B cell (primary cell): ENCODE data around the gene KDELR1. TPM values are rescaled to one million over a fixed set of nuclear protein-coding genes. Genes with fewer than 3 reads are reported as not detected.

Experiments used
- ATAC-seq: fragments of 200-7000 bp; cut with Tn5 transposase; one replicate; pipeline ENCODE4 v1.10.0; 2021; ENCODE audit warnings: low read depth, mild to moderate bottlenecking, moderate number of reproducible peaks, moderate library complexity
- CTCF ChIA-PET: fragments of 350-600 bp; sonication (Branson Sonifier 250); formaldehyde crosslinking; loops from one replicate; lab custom pipeline; 2021; ENCODE audit warnings: antibody characterized with exemption, inconsistent platforms; lab: Charles Lee
- POLR2A ChIA-PET: fragments of 350-600 bp; sonication (Branson Sonifier 250); formaldehyde crosslinking; loops from one replicate; lab custom pipeline; 2021; ENCODE audit warnings: antibody characterized with exemption; lab: Charles Lee
- DNase-seq: peaks from one replicate; pipeline ENCODE4 v3.0.0; 2013
- H2AFZ ChIP-seq: 2 replicates; pipeline ENCODE4 v1.6.1; 2012; ENCODE audit warnings: mild to moderate bottlenecking, low read depth, low read length; ENCODE audit not compliant: insufficient read depth, poor library complexity, severe bottlenecking
- H3K27ac ChIP-seq, 2 donors: 1 replicate in 1 of 2; 2 replicates in 1 of 2; pipeline ENCODE4 v1.5.1; 2012 to 2013; ENCODE audit warnings: low read length in 2 of 2, mild to moderate bottlenecking in 2 of 2, moderate library complexity in 1 of 2
- H3K27me3 ChIP-seq, 4 experiments: fragments of 200-600 bp in 1 of 4; sonication (generic) in 1 of 4; replicated peaks in 1 of 4; 1 replicate in 2 of 4; 2 replicates in 2 of 4; pipeline versions ENCODE4 v1.6.1 to v1.7.0; 2013 to 2016; ENCODE audit warnings: low read length in 3 of 4, mild to moderate bottlenecking in 2 of 4, mixed read lengths in 1 of 4, moderate library complexity in 1 of 4; ENCODE audit not compliant: insufficient read depth in 4 of 4, control insufficient read depth in 3 of 4; ENCODE audit errors: control extremely low read depth in 1 of 4
- H3K36me3 ChIP-seq, 2 experiments: replicated peaks in 1 of 2; 1 replicate in 1 of 2; 2 replicates in 1 of 2; pipeline versions ENCODE4 v1.6.1 to v1.7.1; 2013; ENCODE audit warnings: low read length in 1 of 2; ENCODE audit not compliant: insufficient read depth in 2 of 2, control insufficient read depth in 1 of 2; ENCODE audit errors: control extremely low read depth in 1 of 2, extremely low read depth in 1 of 2
- H3K4me1 ChIP-seq, 2 donors: fragments of 200-600 bp in 1 of 2; sonication (generic) in 1 of 2; 1 replicate in 1 of 2; 2 replicates in 1 of 2; pipeline versions ENCODE4 v1.5.1 to v1.6.1; 2013 to 2017; ENCODE audit warnings: low read length in 2 of 2; ENCODE audit not compliant: control insufficient read depth in 2 of 2, insufficient read depth in 2 of 2
- H3K4me2 ChIP-seq: replicated peaks from 2 replicates; pipeline ENCODE3; 2012; ENCODE audit warnings: mild to moderate bottlenecking, low read depth, low read length; ENCODE audit not compliant: poor library complexity, severe bottlenecking
- H3K4me3 ChIP-seq, 5 experiments: fragments of 200-600 bp in 1 of 5; sonication (generic) in 1 of 5; 1 replicate in 3 of 5; 2 replicates in 2 of 5; pipeline versions ENCODE4 v1.5.1 to v1.7.0; 2011 to 2016; ENCODE audit warnings: low read length in 4 of 5, mild to moderate bottlenecking in 4 of 5, low read depth in 2 of 5, control low read depth in 1 of 5, moderate library complexity in 1 of 5; ENCODE audit not compliant: insufficient read depth in 1 of 5; ENCODE audit errors: control extremely low read depth in 1 of 5, extremely low read depth in 1 of 5
- H3K79me2 ChIP-seq: fragments of 200-600 bp; sonication (generic); one replicate; pipeline ENCODE4 v1.6.0; 2016; ENCODE audit warnings: low read length; ENCODE audit not compliant: control insufficient read depth, insufficient read depth
- H3K9ac ChIP-seq: fragments of 200-600 bp; sonication (generic); 2 replicates; pipeline ENCODE4 v1.6.1; 2017; ENCODE audit warnings: mild to moderate bottlenecking, low read length, moderate library complexity
- H3K9me3 ChIP-seq, 3 donors: one replicate each; pipeline versions ENCODE4 v1.6.1 to v1.7.1; 2013; ENCODE audit warnings: low read length in 2 of 3; ENCODE audit not compliant: control insufficient read depth in 2 of 3, insufficient read depth in 1 of 3; ENCODE audit errors: control extremely low read depth in 1 of 3
- H4K20me1 ChIP-seq: 2 replicates; pipeline ENCODE4 v1.6.0; 2012; ENCODE audit warnings: mild to moderate bottlenecking, low read length; ENCODE audit not compliant: insufficient read depth, control insufficient read depth, poor library complexity, severe bottlenecking
- H3K27ac Mint-ChIP-seq: one replicate; pipeline ENCODE4 v1.8.0; 2021; ENCODE audit warnings: mixed read lengths
- H3K27me3 Mint-ChIP-seq: one replicate; pipeline ENCODE4 v1.8.0; 2021; ENCODE audit warnings: mixed read lengths
- H3K4me1 Mint-ChIP-seq: one replicate; pipeline ENCODE4 v1.8.0; 2021; ENCODE audit warnings: mixed read lengths
- H3K4me3 Mint-ChIP-seq: one replicate; pipeline ENCODE4 v1.8.0; 2021; ENCODE audit warnings: mixed read lengths
- H3K9me3 Mint-ChIP-seq: one replicate; pipeline ENCODE4 v1.8.0; 2022; ENCODE audit warnings: mixed read lengths; ENCODE audit not compliant: insufficient read depth
- EZH2 ChIP-seq: IDR thresholded peaks from 2 replicates; pipeline ENCODE4 v1.6.1; 2012; ENCODE audit warnings: borderline replicate concordance, low read depth, mild to moderate bottlenecking, moderate library complexity, low read length; ENCODE audit not compliant: insufficient read depth, poor library complexity, severe bottlenecking
- WGBS: methylation state at CpG from one replicate; pipeline ENCODE4 v1.1.5; 2013; ENCODE audit warnings: missing lambda C conversion rate; ENCODE audit not compliant: insufficient coverage; 5-methylcytosine and 5-hydroxymethylcytosine counted together
- intact Hi-C: fragments of 100-400 bp; cut with micrococcal nuclease; formaldehyde crosslinking; loops from one replicate; pipeline ENCODE4 v1.10.0; 2022
- polyA plus RNA-seq: library from polyadenylated mRNA; depleted of rRNA; stranded (reverse); fragments of >200 nt; gene quantifications from 2 replicates; pipeline ENCODE4 v1.2.3, GENCODE V29; 2012
- total RNA-seq, 2 donors: library from RNA; stranded (reverse); fragments of 120-200 nt in 1 of 2; gene quantifications; 1 replicate in 1 of 2; 2 replicates in 1 of 2; pipeline versions ENCODE4 v1.2.3 to v1.2.4, GENCODE V29; 2013 to 2022
- TF ChIP-seq, protein P1 (sequence below): fragments of 200-600 bp; IDR thresholded peaks from one replicate; pipeline ENCODE4 v1.8.0; 2022; ENCODE audit warnings: antibody characterized with exemption, mild to moderate bottlenecking

The KDELR1 gene
- total and polyA plus RNA-seq, 2 donors (not counting 1 experiment from before 2014, with no cell fraction given): 33.3 to 62.7 TPM

DNA sequence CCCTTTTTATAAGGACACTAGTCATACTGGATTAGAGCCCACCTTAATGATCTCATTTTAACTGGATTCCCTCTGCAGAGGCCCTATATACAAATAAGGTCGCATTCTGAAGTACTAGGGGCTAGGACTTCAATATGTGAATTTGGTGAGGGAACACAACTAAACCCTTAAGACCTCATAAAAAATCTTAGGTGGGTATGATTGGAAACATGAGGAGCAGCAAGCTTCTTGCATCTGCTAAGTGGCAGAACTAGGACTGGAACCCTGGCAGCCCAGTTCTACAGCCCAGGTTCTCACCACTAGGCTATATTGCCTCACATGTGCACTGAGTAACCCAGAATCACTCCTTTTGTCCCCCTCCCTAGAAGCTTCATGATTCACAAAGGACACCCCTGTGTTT lies 37.3 kb upstream of the KDELR1 start:
- Histone ChIP-seq H3K36me3 (no peaks in the 10 kb centered on the region), H3K27me3 (no peaks in the 10 kb centered on the region), H3K4me2 (no peak overlapping the region), H3K79me2 (no peaks in the 10 kb centered on the region), H4K20me1 (no peaks in the 10 kb centered on the region), H3K9ac (no peak overlapping the region), H2AFZ (no peak overlapping the region), H3K27ac (no peak overlapping the region), H3K4me3 (no peak overlapping the region), H3K9me3 (peaks cover 0 to 1% (median 0%) of the 10 kb centered on the region in 3 donors), H3K4me1 (peaks cover 3% of the 10 kb centered on the region in 2 donors)
- no peak for TF ChIP-seq EZH2
- TF ChIP-seq, protein P1, sequence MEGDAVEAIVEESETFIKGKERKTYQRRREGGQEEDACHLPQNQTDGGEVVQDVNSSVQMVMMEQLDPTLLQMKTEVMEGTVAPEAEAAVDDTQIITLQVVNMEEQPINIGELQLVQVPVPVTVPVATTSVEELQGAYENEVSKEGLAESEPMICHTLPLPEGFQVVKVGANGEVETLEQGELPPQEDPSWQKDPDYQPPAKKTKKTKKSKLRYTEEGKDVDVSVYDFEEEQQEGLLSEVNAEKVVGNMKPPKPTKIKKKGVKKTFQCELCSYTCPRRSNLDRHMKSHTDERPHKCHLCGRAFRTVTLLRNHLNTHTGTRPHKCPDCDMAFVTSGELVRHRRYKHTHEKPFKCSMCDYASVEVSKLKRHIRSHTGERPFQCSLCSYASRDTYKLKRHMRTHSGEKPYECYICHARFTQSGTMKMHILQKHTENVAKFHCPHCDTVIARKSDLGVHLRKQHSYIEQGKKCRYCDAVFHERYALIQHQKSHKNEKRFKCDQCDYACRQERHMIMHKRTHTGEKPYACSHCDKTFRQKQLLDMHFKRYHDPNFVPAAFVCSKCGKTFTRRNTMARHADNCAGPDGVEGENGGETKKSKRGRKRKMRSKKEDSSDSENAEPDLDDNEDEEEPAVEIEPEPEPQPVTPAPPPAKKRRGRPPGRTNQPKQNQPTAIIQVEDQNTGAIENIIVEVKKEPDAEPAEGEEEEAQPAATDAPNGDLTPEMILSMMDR: no peak
- Mint-ChIP-seq H3K27ac (no peak overlapping the region), H3K4me3 (no peak overlapping the region), H3K4me1 (peaks cover 5% of the 10 kb centered on the region), H3K27me3 (peaks cover 11% of the 10 kb centered on the region), H3K9me3 (no peaks in the 10 kb centered on the region)
- WGBS: no CpG with 5 or more reads among the region's 1 CpG
- no peak for DNase-seq
- intact Hi-C loops: no loop called here
- POLR2A ChIA-PET: interaction anchor here (0.7 kb wide), 1 partner anchor 635 kb away, joined by 3 read pairs; no protein-coding TSS in a partner anchor
- no peak for ATAC-seq
- CTCF ChIA-PET: interaction anchor here (1.5 kb wide), 1 partner anchor 155 kb away, joined by 3 read pairs; no protein-coding TSS in a partner anchor

DNA sequence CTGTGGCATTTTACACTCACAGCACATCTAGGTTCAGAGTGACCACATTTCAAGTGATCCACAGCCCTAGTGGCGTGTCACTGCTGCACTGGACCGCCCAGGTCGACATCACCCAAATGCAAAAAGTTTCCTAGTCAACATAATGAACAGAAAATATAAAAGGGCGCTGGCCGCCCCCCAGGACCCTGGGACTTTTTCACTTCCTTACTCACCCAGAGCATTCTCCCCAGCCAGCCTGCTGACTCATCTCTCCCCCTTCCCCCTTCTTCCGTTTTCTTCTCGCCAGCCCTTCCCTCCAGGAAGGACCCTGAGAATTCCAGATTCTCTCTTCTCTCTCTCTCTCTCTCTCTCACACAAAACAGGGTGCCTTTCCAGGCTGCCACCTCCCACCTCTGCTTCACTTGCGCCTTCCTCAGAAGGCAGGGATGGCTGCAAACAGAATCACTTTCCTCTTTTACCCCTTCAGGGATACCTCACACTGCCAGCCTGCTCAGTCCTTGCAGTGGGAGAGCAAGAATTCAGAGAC lies 33.4 kb upstream of the KDELR1 start:
- H3K27ac Mint-ChIP-seq: no peak overlapping the region
- Histone ChIP-seq H3K27ac (no peak overlapping the region), H3K79me2 (no peaks in the 10 kb centered on the region), H3K4me1 (peaks cover 3% of the 10 kb centered on the region in 2 donors), H3K4me3 (no peak overlapping the region), H3K9ac (no peak overlapping the region), H4K20me1 (no peaks in the 10 kb centered on the region), H2AFZ (no peak overlapping the region), H3K4me2 (no peak overlapping the region), H3K9me3 (no peaks in the 10 kb centered on the region), H3K36me3 (no peaks in the 10 kb centered on the region), H3K27me3 (peaks cover 0 to 5% (median 0%) of the 10 kb centered on the region in 4 experiments)
- H3K4me3 Mint-ChIP-seq: no peak overlapping the region
- ATAC-seq (peak; percentile 39), DNase-seq (no peak)
- peaks cover 10% of the 10 kb centered on the region for H3K27me3 Mint-ChIP-seq
- no peak for TF ChIP-seq EZH2
- TF ChIP-seq, protein P1: no peak
- intact Hi-C loops: no loop called here
- peaks cover 8% of the 10 kb centered on the region for H3K4me1 Mint-ChIP-seq
- ChIA-PET CTCF (no interaction called here), POLR2A (no interaction called here)
- WGBS: 5% methylated on average over 8 of the region's 8 CpGs
- no peaks in the 10 kb centered on the region for H3K9me3 Mint-ChIP-seq
